Testis (tissue), 2 donors: ENCODE data around the gene HES5.
A peak's percentile ranks its signal among the peaks of the same experiment; 100 is the strongest.

ENCODE experiments used
- POLR2A ChIP-seq: fragments of 450-650 bp; IDR thresholded peaks from one replicate; pipeline ENCODE4 v1.6.1; 2017; ENCODE audit warnings: antibody characterized with exemption, mild to moderate bottlenecking, moderate library complexity
- TF ChIP-seq, protein P1 (sequence below), 3 experiments: fragments of 450-650 bp in 2 of 3; fragments of 200-600 bp in 1 of 3; sonication (generic) in 1 of 3; IDR thresholded peaks; one replicate each; pipeline ENCODE4 v1.5.1; 2016 to 2019; ENCODE audit warnings: antibody characterized with exemption in 3 of 3, mild to moderate bottlenecking in 2 of 3, moderate library complexity in 1 of 3

DNA sequence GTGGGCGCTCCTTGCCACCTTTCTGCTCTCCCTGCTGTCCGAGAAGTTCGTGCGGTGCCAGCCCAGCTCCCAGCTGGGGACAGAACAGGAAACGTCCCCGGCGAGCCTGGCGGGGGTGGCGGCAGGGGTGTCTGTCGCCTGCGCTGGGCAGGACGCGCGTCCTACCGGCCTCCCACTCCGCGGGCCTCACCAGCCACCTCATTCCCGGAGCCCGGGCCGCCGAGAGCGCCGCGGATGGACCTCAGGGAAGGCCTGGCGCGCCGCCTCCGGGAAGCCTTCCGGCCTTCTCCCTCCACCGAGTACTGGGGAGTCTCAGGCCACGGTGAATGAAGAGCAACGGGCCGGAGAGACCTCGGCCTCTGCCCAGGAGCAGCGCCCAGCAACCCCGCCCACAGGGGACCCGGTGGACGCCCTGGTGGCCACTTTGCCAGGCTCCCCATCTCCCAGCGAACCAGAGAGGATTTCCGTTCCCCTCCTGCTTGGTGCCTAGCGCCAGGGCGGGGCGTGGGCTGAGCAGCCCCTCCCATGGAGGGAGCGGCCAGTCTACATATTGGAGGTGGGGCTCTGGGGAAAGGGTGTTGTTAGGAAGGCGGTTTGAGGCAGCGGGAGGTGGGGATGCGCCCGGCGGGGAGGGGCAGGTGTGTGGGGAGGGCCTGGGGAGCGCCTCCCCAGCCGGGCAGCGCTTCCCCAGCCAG lies 16.6 kb upstream of the HES5 start:
- no peak for TF ChIP-seq POLR2A
- TF ChIP-seq, protein P1, sequence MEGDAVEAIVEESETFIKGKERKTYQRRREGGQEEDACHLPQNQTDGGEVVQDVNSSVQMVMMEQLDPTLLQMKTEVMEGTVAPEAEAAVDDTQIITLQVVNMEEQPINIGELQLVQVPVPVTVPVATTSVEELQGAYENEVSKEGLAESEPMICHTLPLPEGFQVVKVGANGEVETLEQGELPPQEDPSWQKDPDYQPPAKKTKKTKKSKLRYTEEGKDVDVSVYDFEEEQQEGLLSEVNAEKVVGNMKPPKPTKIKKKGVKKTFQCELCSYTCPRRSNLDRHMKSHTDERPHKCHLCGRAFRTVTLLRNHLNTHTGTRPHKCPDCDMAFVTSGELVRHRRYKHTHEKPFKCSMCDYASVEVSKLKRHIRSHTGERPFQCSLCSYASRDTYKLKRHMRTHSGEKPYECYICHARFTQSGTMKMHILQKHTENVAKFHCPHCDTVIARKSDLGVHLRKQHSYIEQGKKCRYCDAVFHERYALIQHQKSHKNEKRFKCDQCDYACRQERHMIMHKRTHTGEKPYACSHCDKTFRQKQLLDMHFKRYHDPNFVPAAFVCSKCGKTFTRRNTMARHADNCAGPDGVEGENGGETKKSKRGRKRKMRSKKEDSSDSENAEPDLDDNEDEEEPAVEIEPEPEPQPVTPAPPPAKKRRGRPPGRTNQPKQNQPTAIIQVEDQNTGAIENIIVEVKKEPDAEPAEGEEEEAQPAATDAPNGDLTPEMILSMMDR (IDR thresholded peaks at IDR 0.05): peak in 1 of 3 experiments; percentile 2
